ENCODE measurements around the gene OR2T4.
A peak's percentile ranks its signal among the peaks of the same experiment; 100 is the strongest.

Gene OR2T4, protein sequence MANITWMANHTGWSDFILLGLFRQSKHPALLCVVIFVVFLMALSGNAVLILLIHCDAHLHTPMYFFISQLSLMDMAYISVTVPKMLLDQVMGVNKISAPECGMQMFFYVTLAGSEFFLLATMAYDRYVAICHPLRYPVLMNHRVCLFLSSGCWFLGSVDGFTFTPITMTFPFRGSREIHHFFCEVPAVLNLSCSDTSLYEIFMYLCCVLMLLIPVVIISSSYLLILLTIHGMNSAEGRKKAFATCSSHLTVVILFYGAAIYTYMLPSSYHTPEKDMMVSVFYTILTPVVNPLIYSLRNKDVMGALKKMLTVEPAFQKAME

DNA sequence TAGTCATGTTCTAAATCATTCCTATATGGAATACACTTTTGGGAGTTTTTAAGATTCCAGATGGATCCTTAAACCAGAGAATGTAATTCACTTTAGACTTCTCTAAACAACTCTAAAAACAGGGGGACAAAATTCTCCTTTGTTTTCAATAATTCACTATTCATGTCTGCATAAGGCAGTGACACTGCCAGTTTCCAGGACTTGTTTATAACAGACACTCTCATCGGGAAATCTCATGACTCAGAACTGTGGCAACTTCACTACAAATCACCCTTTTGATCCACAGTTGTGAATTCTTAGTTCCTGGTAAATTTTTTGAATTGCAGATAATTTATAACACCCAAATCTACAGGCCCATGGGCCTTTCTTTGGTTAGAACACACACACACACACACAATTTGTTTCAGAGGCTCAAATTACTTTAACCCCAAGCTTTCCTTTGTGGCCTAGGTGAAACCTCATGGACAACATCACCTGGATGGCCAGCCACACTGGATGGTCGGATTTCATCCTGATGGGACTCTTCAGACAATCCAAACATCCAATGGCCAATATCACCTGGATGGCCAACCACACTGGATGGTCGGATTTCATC, at the start of gene OR2T4:
OR2T4 (plus strand) TSS at position 545 of the 595 bp plus-strand sequence; CDS start at position 545, 0 bp downstream.
- no peak within 1 kb of the TSS for H3K27ac Mint-ChIP-seq

DNA sequence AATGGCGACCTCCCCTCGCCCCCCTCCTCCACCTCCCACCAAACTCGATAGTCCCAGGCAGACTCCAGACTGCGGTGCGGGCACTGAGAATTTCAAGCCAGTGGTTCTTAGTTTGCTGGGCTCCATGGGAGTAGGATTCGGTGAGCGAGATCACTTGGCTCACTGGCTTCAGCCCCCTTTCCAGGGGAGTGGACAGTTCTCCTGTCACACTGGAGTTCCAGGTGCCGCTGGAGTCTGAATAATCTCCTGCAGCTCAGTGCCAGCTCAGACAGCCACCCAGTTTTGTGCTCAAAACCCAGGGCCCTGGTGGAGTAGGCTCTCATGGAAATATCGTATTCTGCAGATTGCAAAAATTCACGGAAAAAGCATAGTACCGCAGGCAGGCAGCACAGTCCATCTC, 44.7 kb upstream of the OR2T4 start:
- peaks cover 25% of the 10 kb centered on the region for H3K9me3 Mint-ChIP-seq
- peaks cover 4% of the 10 kb centered on the region for H3K36me3 Mint-ChIP-seq
- no peak overlapping the region for H3K27ac Mint-ChIP-seq
- no peaks in the 10 kb centered on the region for H3K4me1 Mint-ChIP-seq
- H3K27me3 Mint-ChIP-seq = peaks cover 25% of the 10 kb centered on the region
- H3K4me3 Mint-ChIP-seq = no peak overlapping the region

More for the DNA sequence above, at the start of gene OR2T4:
- Mint-ChIP-seq H3K27me3 (peaks cover 6% of the 10 kb centered on the region), H3K9me3 (peaks cover 7% of the 10 kb centered on the region), H3K36me3 (no peaks in the 10 kb centered on the region), H3K4me1 (no peaks in the 10 kb centered on the region), H3K4me3 (no peak within 1 kb of the TSS)

DNA sequence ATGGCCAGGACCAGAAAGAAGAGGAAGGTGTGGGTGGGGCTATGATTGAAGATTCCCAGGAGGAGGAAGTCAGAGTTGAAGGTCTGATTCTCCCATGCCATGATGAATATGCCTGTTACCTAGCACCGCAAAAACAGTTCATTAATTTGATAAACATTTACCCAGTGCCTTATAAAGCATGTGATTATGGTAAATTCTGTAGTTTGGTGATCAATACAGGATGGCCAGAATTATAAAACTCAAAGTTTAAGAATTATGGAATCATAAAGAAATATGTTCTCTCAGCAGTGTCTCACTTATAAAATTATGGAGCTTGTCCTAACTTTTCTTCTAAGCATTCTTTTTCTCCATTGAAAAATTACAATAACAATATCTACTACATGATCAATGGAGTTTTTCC, 37.0 kb upstream of the OR2T4 start, which contains the start of gene OR2M7:
OR2M7 (minus strand) TSS at position 101 of the 400 bp plus-strand sequence; CDS start at position 101, 0 bp downstream.
- no peak within 1 kb of the TSS for H3K4me3 Mint-ChIP-seq
- H3K4me1 Mint-ChIP-seq = no peaks in the 10 kb centered on the region
- H3K27ac Mint-ChIP-seq = no peak within 1 kb of the TSS
- H3K27me3 Mint-ChIP-seq = peaks cover 14% of the 10 kb centered on the region
- no peaks in the 10 kb centered on the region for H3K36me3 Mint-ChIP-seq
- peaks cover 5% of the 10 kb centered on the region for H3K9me3 Mint-ChIP-seq

DNA sequence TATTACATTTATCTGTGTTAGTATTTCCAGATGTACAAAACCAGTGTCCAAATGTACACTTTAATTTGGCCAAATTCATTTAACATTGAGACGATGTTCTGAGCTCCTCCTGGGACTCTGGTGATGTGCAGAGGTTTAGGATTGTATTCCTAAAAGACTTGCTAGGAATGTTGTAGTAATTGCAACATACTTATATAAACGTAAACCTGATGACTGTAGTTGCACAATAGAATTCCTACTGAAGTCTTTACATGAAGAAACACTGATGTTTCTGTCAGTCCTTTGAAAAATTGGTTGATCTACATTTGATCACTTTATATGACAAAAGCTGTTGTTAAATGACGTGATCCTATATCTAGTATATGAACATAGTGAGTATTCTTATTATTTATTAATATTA, 18.0 kb upstream of the OR2T4 start:
- Mint-ChIP-seq H3K9me3 (no peaks in the 10 kb centered on the region), H3K27ac (no peak overlapping the region), H3K4me1 (no peaks in the 10 kb centered on the region), H3K4me3 (no peak overlapping the region), H3K27me3 (peaks cover 3% of the 10 kb centered on the region), H3K36me3 (no peaks in the 10 kb centered on the region)

DNA sequence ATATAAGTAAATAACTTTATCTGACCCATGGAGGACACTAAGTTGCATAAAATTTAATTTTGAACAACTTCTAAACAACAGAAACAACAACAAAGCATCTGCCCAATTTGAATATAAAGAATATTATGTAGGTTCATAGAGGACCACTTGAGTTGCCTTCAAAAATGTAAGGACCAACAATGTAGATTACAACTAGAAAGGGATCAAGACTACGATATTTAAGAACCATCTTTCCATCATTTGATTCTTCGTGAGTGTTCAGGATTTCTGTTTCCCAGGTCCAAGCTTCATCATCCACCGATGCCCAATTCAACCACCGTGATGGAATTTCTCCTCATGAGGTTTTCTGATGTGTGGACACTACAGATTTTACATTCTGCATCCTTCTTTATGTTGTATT, 13.0 kb upstream of the OR2T4 start, which contains the start of gene OR14C36:
OR14C36 (plus strand) TSS at position 301 of the 400 bp plus-strand sequence; CDS start at position 301, 0 bp downstream.
- Mint-ChIP-seq H3K27ac (no peak within 1 kb of the TSS), H3K36me3 (no peaks in the 10 kb centered on the region), H3K27me3 (peaks cover 6% of the 10 kb centered on the region), H3K9me3 (no peaks in the 10 kb centered on the region), H3K4me1 (no peaks in the 10 kb centered on the region), H3K4me3 (no peak within 1 kb of the TSS)

DNA sequence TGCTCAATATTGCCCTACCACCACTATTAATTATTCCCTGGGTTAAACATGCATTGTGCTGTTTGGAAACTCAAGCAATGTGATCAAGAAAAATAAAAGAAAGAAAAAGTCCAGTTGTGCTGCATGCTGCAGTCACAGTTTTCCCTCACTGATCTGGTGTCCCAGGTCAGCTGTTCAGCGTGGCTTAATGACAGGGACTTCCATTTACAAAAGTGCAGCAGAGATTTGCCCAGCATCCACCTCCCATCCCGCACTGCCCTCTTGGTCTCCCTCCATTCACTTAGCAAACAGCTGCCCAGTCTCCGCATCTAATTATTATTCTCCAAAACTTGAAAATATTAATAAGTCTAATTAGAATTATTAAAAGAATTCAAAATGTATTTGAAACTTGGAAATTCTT, 2.0 kb upstream of the OR2T4 start:
- Mint-ChIP-seq H3K4me1 (no peaks in the 10 kb centered on the region), H3K9me3 (peaks cover 2% of the 10 kb centered on the region), H3K27ac (no peak overlapping the region), H3K27me3 (peaks cover 2% of the 10 kb centered on the region), H3K4me3 (no peak overlapping the region), H3K36me3 (no peaks in the 10 kb centered on the region)

DNA sequence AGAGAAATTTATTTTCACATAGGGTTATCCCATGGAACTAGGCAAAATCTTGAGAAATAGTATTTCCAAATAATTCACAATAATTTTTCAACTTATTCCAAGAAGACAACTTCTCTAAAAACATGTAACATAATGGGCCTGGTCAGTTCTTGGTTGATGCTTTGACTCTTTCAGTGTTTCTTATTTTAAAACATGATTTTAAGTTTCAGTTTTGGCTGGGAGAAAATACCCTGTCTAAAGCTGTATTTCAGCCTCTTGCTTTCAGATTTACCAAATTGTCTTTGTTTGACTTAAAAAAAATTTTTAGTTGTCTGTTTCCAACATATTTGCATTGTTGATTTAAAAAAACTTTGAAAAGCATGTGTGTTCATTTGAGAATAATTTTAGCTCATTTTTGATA, 5.1 kb downstream of the OR2T4 start:
- Mint-ChIP-seq H3K4me3 (no peak overlapping the region), H3K4me1 (peaks cover 2% of the 10 kb centered on the region), H3K36me3 (no peaks in the 10 kb centered on the region), H3K27ac (no peak overlapping the region), H3K27me3 (peaks cover 6% of the 10 kb centered on the region), H3K9me3 (peaks cover 7% of the 10 kb centered on the region)

DNA sequence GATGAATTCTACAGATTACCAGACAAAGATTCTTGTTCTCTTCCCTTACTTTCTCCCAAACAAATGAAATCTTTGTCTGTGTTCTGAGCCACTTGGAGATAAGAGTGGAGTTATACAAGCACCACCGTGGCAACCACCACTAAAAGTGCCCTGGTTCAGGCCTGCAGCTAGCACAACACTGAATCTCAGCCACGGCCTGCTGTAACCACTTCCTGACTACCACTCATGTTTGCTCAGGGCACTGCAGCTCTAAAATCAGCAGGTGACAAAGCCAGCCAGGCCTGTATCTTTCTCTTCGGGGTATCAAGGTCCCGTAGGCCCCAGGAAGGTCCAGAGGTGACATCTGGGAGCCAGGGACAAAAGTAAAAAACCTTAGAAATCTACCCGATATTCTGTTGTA, 10.9 kb downstream of the OR2T4 start:
- no peaks in the 10 kb centered on the region for H3K27me3 Mint-ChIP-seq
- peak overlapping the region; percentile 53 for H3K27ac Mint-ChIP-seq
- H3K4me3 Mint-ChIP-seq = no peak overlapping the region
- H3K36me3 Mint-ChIP-seq = no peaks in the 10 kb centered on the region
- no peaks in the 10 kb centered on the region for H3K9me3 Mint-ChIP-seq
- peaks cover 24% of the 10 kb centered on the region for H3K4me1 Mint-ChIP-seq

DNA sequence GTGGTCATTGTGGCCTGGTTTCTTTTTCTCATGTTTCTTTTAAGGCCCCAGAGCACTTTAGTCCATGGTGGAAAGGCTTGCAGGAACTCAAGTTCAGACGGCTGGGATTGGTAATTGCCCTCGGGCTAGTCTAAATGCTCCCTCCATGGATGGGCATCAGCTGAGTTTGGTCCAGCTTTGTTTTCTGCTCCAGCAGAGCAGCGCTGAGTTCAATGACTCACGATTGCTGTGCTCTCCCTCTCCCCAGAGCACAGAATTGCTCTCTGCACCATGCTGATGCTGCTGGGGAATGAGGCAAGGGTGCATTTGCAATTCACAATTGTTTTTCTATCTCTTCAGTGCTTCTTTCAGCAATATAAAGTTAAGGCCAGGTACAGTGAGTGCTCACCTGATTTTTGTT, 12.3 kb downstream of the OR2T4 start:
- H3K27ac Mint-ChIP-seq = no peak overlapping the region
- H3K27me3 Mint-ChIP-seq = no peaks in the 10 kb centered on the region
- H3K36me3 Mint-ChIP-seq = no peaks in the 10 kb centered on the region

DNA sequence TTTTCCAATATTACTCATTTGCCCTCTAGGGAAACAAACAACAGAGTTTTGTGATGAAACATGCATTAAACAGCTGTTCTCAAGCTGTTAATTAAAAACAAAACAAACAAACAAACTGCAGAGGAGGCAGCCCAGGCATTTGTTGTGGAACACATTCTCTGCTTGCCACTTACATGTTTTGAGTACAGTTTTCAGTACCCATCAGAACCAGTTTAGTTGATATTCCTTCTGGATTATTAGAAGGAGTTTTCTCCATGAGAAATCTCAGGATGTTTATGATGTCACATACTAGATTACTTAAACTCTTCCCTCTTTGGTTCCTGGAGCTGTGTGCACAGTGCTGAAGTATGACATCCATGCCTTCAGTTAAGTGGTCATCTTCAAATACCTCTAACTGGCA, 14.0 kb downstream of the OR2T4 start, which contains the start of gene OR2T6:
OR2T6 (plus strand) TSS at position 301 of the 400 bp plus-strand sequence. CDS start 11,863 bp downstream, outside the sequence.
- Mint-ChIP-seq H3K27me3 (no peaks in the 10 kb centered on the region), H3K4me1 (peaks cover 24% of the 10 kb centered on the region), H3K36me3 (no peaks in the 10 kb centered on the region), H3K27ac (no peak within 1 kb of the TSS), H3K9me3 (no peaks in the 10 kb centered on the region), H3K4me3 (no peak within 1 kb of the TSS)

More for the DNA sequence above, 12.3 kb downstream of the OR2T4 start:
- peaks cover 24% of the 10 kb centered on the region for H3K4me1 Mint-ChIP-seq
- H3K9me3 Mint-ChIP-seq = no peaks in the 10 kb centered on the region
- no peak overlapping the region for H3K4me3 Mint-ChIP-seq

DNA sequence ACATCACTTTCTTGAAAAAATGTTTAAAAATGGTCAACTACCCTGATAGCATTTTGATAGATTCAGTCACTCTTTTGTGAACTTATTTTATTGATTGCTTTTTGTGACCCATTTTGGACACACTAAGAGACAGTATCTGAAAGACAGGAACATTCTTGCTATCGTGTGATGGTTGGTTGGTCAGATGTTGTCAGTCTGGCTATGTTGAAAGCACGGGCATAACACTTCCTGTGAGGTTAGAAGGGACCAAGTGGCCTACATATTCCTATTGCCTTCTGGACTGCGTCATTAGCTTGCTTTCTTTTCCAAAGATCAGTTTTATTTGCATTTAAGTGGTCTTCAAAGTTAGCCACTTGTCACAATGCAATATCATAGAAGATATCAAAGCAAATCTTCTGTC, 15.5 kb downstream of the OR2T4 start:
- no peak overlapping the region for H3K27ac Mint-ChIP-seq
- no peaks in the 10 kb centered on the region for H3K27me3 Mint-ChIP-seq
- no peaks in the 10 kb centered on the region for H3K9me3 Mint-ChIP-seq
- H3K36me3 Mint-ChIP-seq = no peaks in the 10 kb centered on the region
- peaks cover 19% of the 10 kb centered on the region for H3K4me1 Mint-ChIP-seq
- H3K4me3 Mint-ChIP-seq = no peak overlapping the region

DNA sequence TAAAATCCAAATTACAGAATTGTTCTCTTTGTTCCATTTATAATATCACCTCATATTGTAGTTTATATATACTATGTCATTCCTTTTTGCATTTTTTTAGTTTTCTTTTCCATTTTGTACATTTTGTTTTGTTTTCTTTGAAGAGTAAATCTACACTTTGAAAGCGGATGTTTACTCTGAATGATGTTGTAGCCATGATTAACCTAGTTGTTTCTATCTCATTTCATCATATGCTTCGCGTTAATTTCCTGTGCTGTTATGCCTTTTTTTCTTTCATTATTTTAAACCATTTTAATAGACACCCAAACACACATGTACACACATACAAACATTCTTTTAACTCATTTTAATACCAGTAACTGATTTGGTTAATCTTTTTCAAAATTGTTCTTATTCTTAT, 19.4 kb downstream of the OR2T4 start:
- Mint-ChIP-seq H3K27ac (no peak overlapping the region), H3K9me3 (no peaks in the 10 kb centered on the region), H3K4me3 (no peak overlapping the region), H3K27me3 (peaks cover 2% of the 10 kb centered on the region), H3K4me1 (no peaks in the 10 kb centered on the region), H3K36me3 (no peaks in the 10 kb centered on the region)

DNA sequence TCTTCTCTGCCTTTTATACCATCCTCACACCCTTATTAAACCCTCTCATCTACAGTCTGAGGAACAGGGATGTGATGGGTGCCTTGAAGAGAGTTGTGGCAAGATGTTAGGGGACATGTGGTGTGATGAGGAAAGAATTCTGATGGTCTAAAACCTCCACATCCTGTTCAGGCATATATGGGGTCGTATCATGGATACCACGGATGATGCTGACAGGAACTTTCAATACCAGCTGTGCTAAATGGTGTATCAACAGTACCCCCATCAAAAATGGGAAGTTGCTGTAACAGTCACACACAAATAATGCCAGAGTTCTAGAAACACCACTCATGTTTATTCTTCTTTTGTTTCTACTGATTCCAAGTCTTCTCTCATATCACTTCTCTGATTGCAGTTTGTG, 27.0 kb downstream of the OR2T4 start:
- Mint-ChIP-seq H3K36me3 (no peaks in the 10 kb centered on the region), H3K4me1 (no peaks in the 10 kb centered on the region), H3K4me3 (no peak overlapping the region), H3K27me3 (peaks cover 9% of the 10 kb centered on the region), H3K27ac (no peak overlapping the region), H3K9me3 (no peaks in the 10 kb centered on the region)

DNA sequence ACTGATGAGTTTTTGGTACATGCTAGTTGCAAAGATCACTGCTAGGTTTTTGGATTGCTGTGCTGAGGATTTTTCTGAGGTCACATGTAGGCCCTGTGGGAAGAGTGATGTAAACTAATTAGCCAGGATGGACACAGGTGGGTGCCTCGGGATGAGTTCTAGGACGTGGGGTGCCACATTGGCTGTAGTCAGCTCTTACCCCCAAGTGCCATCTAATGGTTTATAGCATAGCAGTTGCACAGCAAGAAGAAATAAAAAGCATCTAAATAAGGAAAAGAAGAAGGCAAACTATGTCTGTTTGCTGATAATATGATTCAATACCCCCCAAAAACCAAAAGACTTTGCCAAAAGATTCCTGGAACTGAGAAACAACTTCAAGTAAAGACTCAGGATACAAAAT, 31.6 kb downstream of the OR2T4 start:
- no peak overlapping the region for H3K4me3 Mint-ChIP-seq
- no peaks in the 10 kb centered on the region for H3K4me1 Mint-ChIP-seq
- H3K27ac Mint-ChIP-seq = no peak overlapping the region
- H3K9me3 Mint-ChIP-seq = no peaks in the 10 kb centered on the region
- H3K27me3 Mint-ChIP-seq = peaks cover 9% of the 10 kb centered on the region
- no peaks in the 10 kb centered on the region for H3K36me3 Mint-ChIP-seq

DNA sequence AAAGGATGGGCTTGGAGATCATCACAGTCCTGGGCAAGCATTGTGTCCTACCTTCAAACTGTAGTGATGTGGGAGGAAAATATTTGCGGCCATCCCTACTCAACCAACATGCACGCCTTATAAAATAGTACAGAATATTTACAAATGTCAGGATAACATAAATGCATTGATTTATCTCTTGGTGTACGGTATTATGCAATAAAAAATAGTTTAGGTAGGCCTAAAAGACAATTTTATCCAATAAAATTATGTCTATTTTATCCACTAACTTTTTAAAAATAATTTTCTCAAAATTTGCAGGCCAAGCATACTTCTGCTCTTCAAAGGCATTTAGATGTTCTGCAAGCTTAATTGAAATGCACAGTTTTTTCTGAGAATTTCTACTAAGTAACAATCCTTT, 41.3 kb downstream of the OR2T4 start, which contains the start of gene OR2T1:
OR2T1 (plus strand) TSS at position 301 of the 400 bp plus-strand sequence. CDS start 3,100 bp downstream, outside the sequence.
- H3K4me1 Mint-ChIP-seq = no peaks in the 10 kb centered on the region
- no peak within 1 kb of the TSS for H3K27ac Mint-ChIP-seq
- no peaks in the 10 kb centered on the region for H3K36me3 Mint-ChIP-seq
- H3K9me3 Mint-ChIP-seq = no peaks in the 10 kb centered on the region
- H3K4me3 Mint-ChIP-seq = no peak within 1 kb of the TSS
- no peaks in the 10 kb centered on the region for H3K27me3 Mint-ChIP-seq

DNA sequence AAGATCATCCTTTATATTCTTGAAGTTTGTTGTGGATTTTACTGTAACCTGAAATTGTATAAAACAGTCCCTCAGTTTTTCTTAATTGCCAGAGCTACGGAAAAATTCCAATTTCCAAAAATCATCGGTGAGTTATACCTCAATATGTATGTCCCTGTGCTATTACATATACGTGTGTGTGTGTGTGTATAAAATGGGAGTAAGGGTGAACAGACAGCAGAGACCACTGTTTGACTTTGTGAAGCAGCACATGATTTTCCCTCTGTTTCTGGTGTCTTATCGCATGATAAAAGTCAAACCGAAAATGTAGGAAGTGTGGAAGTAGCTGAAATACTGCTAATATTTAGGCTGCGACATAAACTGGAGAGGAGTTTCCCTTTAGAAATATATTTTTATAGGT, 42.6 kb downstream of the OR2T4 start:
- Mint-ChIP-seq H3K4me1 (no peaks in the 10 kb centered on the region), H3K36me3 (no peaks in the 10 kb centered on the region), H3K27me3 (no peaks in the 10 kb centered on the region), H3K27ac (peak overlapping the region; percentile 0), H3K4me3 (no peak overlapping the region), H3K9me3 (peaks cover under 1% of the 10 kb centered on the region)
